OCI-LY1 (cell line): ENCODE results near the gene B3GALT6.

Source experiments
- H2AFZ ChIP-seq: fragments of 200-600 bp; sonication (generic), shearing (Covaris generic); 2 replicates; pipeline ENCODE4 v1.6.0; 2014; ENCODE audit warnings: antibody characterized with exemption, mild to moderate bottlenecking, low read length
- H3F3A ChIP-seq: fragments of 200-600 bp; sonication (generic), shearing (Covaris generic); 2 replicates; pipeline ENCODE4 v1.6.0; 2014; ENCODE audit warnings: mild to moderate bottlenecking, antibody characterized with exemption, low read length, moderate library complexity; ENCODE audit not compliant: insufficient read depth
- H3K27ac ChIP-seq: fragments of 200-600 bp; sonication (generic); 2 replicates; pipeline ENCODE4 v1.5.1; 2014; ENCODE audit warnings: low read length, mixed run types, mild to moderate bottlenecking, low read depth; ENCODE audit not compliant: poor library complexity, severe bottlenecking
- H3K27me3 ChIP-seq: fragments of 200-600 bp; sonication (generic); 2 replicates; pipeline ENCODE4 v1.6.0; 2014; ENCODE audit warnings: antibody characterized with exemption, mild to moderate bottlenecking, low read length, moderate library complexity; ENCODE audit not compliant: insufficient read depth
- H3K36me3 ChIP-seq: fragments of 200-600 bp; sonication (generic); 2 replicates; pipeline ENCODE4 v1.6.1; 2014; ENCODE audit warnings: mild to moderate bottlenecking, antibody characterized with exemption, low read length, moderate library complexity, mixed read lengths; ENCODE audit not compliant: insufficient read depth
- H3K4me1 ChIP-seq: fragments of 200-600 bp; sonication (generic); 2 replicates; pipeline ENCODE4 v1.5.1; 2014; ENCODE audit warnings: mild to moderate bottlenecking, low read length, moderate library complexity; ENCODE audit not compliant: insufficient read depth, severe bottlenecking
- H3K4me2 ChIP-seq: fragments of 200-600 bp; sonication (generic), shearing (Covaris generic); 2 replicates; pipeline ENCODE4 v1.6.1; 2014; ENCODE audit warnings: low read length
- H3K4me3 ChIP-seq: fragments of 200-600 bp; sonication (generic); 2 replicates; pipeline ENCODE4 v1.5.1; 2014; ENCODE audit warnings: low read length, low read depth, mild to moderate bottlenecking, mixed read lengths; ENCODE audit not compliant: poor library complexity, severe bottlenecking
- H3K79me2 ChIP-seq: fragments of 200-600 bp; shearing (Covaris generic); 2 replicates; pipeline ENCODE4 v1.6.1; 2016; ENCODE audit warnings: mixed run types, low read length, mixed read lengths; ENCODE audit not compliant: insufficient read depth
- H3K9ac ChIP-seq: fragments of 200-600 bp; sonication (generic), shearing (Covaris generic); 2 replicates; pipeline ENCODE4 v1.6.1; 2014; ENCODE audit warnings: mild to moderate bottlenecking, low read length, mixed read lengths
- H3K9me2 ChIP-seq: fragments of 200-600 bp; sonication (generic), shearing (Covaris generic); 2 replicates; pipeline ENCODE4 v1.6.1; 2014; ENCODE audit warnings: low read depth, mild to moderate bottlenecking, low read length, mixed read lengths
- H3K9me3 ChIP-seq: fragments of 200-600 bp; shearing (Covaris generic); 2 replicates; pipeline ENCODE4 v1.6.1; 2014; ENCODE audit warnings: low read length, mixed read lengths
- H4K20me1 ChIP-seq: fragments of 200-600 bp; sonication (generic), shearing (Covaris generic); 2 replicates; pipeline ENCODE4 v1.6.0; 2016; ENCODE audit warnings: mild to moderate bottlenecking, low read length; ENCODE audit not compliant: insufficient read depth
- CTCF ChIP-seq: fragments of 200-600 bp; sonication (generic), shearing (Covaris generic); IDR thresholded peaks from 2 replicates; pipeline ENCODE4 v1.5.1; 2017; ENCODE audit warnings: mild to moderate bottlenecking, antibody characterized with exemption, low read length, moderate library complexity, mixed read lengths
- EZH2 ChIP-seq: fragments of 200-600 bp; sonication (generic), shearing (Covaris generic); IDR thresholded peaks from 2 replicates; pipeline ENCODE4 v1.8.0; 2017; ENCODE audit warnings: borderline replicate concordance, mixed run types, mild to moderate bottlenecking, antibody characterized with exemption, low read length, moderate library complexity, mixed read lengths

Gene B3GALT6

GRCh38 chr1:1273209-1273511 is 41.1 kb downstream of the B3GALT6 start:
- Histone ChIP-seq H3K27ac (no peak overlapping the region), H3K79me2 (peaks cover 38% of the 10 kb centered on the region)

GRCh38 chr1:1273512-1274298 is 41.7 kb downstream of the B3GALT6 start, which contains the start of gene UBE2J2:
Gene UBE2J2, minus strand, starts transcription at chr1:1273854. Its CDS starts 5,862 bp downstream, at chr1:1267992.
- H3K4me1 ChIP-seq: peaks cover 28% of the 10 kb centered on the region
- H3K27ac ChIP-seq: no peak within 1 kb of the TSS
- H3K9me2 ChIP-seq: no peaks in the 10 kb centered on the region
- H3K4me3 ChIP-seq: peak within 1 kb of the TSS; percentile 81
- H3K79me2 ChIP-seq: peaks cover 38% of the 10 kb centered on the region
- peak within 1 kb of the TSS; percentile 94 for H3K9ac ChIP-seq
- H2AFZ ChIP-seq: no peak within 1 kb of the TSS
- H3K9me3 ChIP-seq: peaks cover 3% of the 10 kb centered on the region; the same call in 1 of the 2 replicates
- TF ChIP-seq EZH2: no peak
- no peak for TF ChIP-seq CTCF
- H3K27me3 ChIP-seq: no peaks in the 10 kb centered on the region
- peak within 1 kb of the TSS; percentile 99 for H3K4me2 ChIP-seq
- no peaks in the 10 kb centered on the region for H4K20me1 ChIP-seq
- peaks cover 17% of the 10 kb centered on the region for H3K36me3 ChIP-seq
- no peaks in the 10 kb centered on the region for H3F3A ChIP-seq

More at GRCh38 chr1:1273209-1273511, 41.1 kb downstream of the B3GALT6 start:
- H3K4me2 ChIP-seq: peak overlapping the region; percentile 99
- no peak for TF ChIP-seq CTCF
- no peak for TF ChIP-seq EZH2
- no peak overlapping the region for H2AFZ ChIP-seq
- H4K20me1 ChIP-seq: no peaks in the 10 kb centered on the region
- H3K9me3 ChIP-seq: peaks cover 3% of the 10 kb centered on the region; the same call in 1 of the 2 replicates
- H3F3A ChIP-seq: no peaks in the 10 kb centered on the region
- H3K4me3 ChIP-seq: peak overlapping the region; percentile 81
- peaks cover 28% of the 10 kb centered on the region for H3K4me1 ChIP-seq
- no peaks in the 10 kb centered on the region for H3K9me2 ChIP-seq
- peaks cover 23% of the 10 kb centered on the region for H3K36me3 ChIP-seq
- no peaks in the 10 kb centered on the region for H3K27me3 ChIP-seq
- peak overlapping the region; percentile 77 for H3K9ac ChIP-seq

GRCh38 chr1:1274299-1274930 is 42.4 kb downstream of the B3GALT6 start:
- Histone ChIP-seq H4K20me1 (no peaks in the 10 kb centered on the region), H3K36me3 (peaks cover 14% of the 10 kb centered on the region), H3K27me3 (no peaks in the 10 kb centered on the region), H3K9me2 (no peaks in the 10 kb centered on the region), H3K4me2 (peak overlapping the region; percentile 97), H3K9ac (peak overlapping the region; percentile 94), H3K27ac (no peak overlapping the region), H3K9me3 (peaks cover 3% of the 10 kb centered on the region; the same call in 1 of the 2 replicates), H3K79me2 (peaks cover 38% of the 10 kb centered on the region), H3K4me3 (peak overlapping the region; percentile 81), H2AFZ (no peak overlapping the region), H3K4me1 (peaks cover 28% of the 10 kb centered on the region), H3F3A (no peaks in the 10 kb centered on the region)
- TF ChIP-seq EZH2 (no peak), CTCF (no peak)
